Stimulated activated CD8-positive, alpha-beta memory T cell treated with anti-CD3 and anti-CD28 coated beads, Interleukin-12 subunit alpha, Interleukin-12 subunit beta, amount 100 ng/mL, for 1 hour (primary cell): ENCODE data around the gene NAV2.

Experiments used
- DNase-seq: peaks from one replicate; pipeline ENCODE4 v3.0.0-alpha.2; 2020; ENCODE audit warnings: low read depth

The NAV2 gene

GRCh38 chr11:19836666-19837065 lies 124.0 kb downstream of the NAV2 start:
- no peak for DNase-seq

GRCh38 chr11:19838994-19839768 lies 126.5 kb downstream of the NAV2 start:
- no peak for DNase-seq

DNA sequence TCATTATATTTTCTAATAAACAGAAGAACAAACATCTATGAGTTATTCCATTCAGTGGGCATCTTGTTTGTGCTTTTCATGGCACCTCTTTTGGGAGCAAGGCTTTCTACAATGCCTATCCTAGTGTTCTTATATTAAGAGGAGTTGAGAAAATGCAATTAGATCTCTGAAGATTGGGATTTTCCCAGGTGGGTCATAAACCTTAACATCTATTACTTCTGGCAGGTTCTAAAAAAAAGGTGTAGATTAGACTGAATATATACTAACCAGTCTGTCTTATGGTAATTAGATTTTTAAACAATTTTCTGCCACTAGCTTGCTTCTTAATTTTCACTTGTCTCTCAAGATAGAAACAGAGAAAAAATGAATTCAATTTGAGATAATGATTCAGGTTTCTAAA lies 128.3 kb downstream of the NAV2 start:
- no peak for DNase-seq

DNA sequence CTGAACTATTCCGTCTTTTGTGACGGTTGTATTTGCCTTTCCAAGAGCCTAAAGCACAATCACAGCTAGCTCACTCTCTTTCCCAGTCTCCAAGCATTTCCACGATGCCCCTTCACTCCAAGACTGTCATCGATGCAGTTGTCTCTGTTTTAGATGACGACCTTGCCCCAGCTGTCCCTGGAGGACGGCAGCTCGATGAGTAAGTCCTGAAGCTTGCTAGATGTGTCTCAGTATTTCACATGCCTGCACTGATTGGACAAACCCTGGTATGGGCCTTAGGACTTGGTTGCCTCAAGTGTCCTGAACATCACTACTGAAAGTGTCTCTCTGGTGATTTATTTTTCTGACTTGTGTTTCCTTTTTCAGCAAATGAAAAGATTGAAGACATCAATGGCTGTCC lies 129.9 kb downstream of the NAV2 start:
- no peak for DNase-seq

GRCh38 chr11:19843079-19843478 lies 130.4 kb downstream of the NAV2 start:
- DNase-seq, result no peak

DNA sequence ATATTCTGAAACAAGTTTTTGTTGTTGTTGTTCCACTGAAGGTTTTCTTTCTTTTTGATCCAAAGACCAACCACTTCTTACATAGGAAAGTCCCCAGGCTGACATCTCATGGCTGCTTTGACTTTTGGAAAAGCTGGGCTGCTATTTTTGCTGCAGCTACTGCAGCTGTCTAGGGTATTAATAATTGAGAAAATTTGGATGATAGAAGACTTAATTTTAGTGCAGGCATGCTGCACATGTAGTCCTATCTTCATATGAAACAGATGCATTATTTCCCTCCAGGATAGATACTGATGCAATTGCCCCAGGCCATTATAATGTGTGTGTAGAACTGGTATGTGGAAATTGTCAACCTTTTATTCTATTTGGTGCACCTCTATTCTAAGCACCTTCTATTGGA lies 131.4 kb downstream of the NAV2 start:
- DNase-seq, result no peak

DNA sequence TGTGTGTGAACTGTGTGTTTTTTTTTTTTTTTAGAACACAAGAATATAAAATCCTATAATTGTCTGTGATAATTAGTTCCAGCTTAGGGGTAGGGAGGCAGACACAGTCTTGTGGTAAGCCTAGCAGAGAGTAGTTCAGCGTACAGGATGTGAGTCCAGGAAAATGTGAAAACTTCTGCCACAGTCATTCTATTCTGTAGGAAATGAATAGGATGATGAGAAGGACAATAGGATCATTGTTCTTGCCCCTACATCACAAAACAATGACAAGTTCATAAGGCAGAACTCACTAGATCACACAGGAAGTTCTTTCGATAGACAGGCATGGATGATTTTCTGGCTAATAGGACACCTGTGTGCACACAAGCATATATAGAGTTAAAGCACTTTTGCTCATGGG lies 132.2 kb downstream of the NAV2 start:
- DNase-seq, result no peak

DNA sequence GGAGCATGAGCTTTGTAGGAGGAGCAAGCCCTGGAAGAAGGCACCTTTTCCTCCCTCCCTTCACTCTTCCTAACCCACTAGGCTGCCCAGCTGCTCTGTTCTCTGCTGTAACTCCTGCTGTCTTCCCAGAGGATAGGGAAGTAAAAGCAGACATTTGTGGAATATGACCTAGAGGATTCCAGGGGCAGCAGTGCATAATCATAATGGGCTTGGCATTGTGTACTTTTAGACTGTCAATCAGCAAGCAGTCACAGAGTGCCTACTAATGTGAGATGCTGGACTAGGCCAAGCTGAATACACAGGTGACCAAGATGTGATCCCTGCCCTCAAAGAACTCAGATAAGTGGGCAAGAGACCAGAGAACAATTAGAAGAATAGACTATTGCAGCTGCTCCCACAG lies 133.0 kb downstream of the NAV2 start:
- DNase-seq, result no peak

DNA sequence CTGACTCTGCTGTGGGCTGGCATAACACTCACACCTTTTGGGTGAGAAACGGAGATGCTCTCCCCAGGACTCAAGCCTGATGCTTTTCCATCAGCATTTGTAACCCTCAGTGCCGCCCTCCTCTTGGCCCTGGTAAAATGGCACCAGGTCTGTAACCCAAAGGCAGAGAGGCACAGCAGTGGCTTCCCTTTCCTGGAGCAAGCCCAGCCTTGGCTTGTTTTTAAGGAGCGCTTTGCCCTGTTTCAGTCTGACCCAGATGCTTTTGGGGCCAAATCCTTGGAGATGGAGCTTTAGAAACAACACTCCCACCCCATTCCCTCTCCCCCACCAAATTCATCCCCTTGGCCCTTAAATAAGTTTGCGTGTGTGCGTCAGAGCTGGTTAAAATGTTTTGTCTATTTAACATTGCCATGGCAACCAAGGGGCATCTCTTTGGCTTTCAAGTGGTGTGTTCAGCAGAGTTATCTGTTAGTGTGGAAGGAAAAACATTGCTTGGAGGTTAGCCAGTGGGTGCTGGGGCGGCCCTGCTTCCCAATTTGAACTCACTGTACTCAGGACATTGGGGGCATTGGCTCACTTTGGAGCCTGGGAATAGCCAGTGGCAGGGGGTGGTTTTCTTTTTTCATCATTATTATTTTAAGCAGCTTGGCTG lies 134.1 kb downstream of the NAV2 start:
- DNase-seq, result no peak

GRCh38 chr11:19848219-19848618 lies 135.6 kb downstream of the NAV2 start:
- DNase-seq, result no peak

- DNase-seq, result no peak
Measured at GRCh38 chr11:19849107-19849789, 136.6 kb downstream of the NAV2 start.

GRCh38 chr11:19849947-19850593 lies 137.4 kb downstream of the NAV2 start:
- no peak for DNase-seq

GRCh38 chr11:19852288-19852687 lies 139.7 kb downstream of the NAV2 start:
- no peak for DNase-seq

GRCh38 chr11:19853016-19853415 lies 140.4 kb downstream of the NAV2 start:
- DNase-seq, result no peak

DNA sequence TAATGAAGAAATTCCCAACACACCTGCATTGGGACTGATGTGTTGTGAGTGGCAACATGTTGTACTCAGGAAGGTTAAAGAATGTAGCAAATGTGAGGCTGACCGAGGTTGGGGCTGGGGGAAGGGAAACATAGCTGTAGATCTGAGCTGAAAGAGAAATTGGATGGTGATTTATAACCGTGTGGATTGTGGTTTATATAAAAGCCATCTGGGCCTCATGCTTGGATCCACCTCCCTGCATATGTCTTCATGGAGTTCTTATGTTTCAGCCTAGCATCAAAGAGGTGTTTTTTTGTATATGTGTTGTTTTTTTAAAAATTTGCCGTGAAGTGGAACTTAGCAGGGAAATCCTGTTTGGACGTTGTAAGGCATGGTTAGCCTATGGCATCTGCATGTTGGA lies 141.3 kb downstream of the NAV2 start:
- no peak for DNase-seq

- DNase-seq, result no peak
Measured at GRCh38 chr11:19861171-19861570, 148.5 kb downstream of the NAV2 start.

- DNase-seq, result no peak
Measured at GRCh38 chr11:19862091-19862490, 149.5 kb downstream of the NAV2 start.

GRCh38 chr11:19864141-19865140 lies 151.8 kb downstream of the NAV2 start:
- DNase-seq, result no peak

DNA sequence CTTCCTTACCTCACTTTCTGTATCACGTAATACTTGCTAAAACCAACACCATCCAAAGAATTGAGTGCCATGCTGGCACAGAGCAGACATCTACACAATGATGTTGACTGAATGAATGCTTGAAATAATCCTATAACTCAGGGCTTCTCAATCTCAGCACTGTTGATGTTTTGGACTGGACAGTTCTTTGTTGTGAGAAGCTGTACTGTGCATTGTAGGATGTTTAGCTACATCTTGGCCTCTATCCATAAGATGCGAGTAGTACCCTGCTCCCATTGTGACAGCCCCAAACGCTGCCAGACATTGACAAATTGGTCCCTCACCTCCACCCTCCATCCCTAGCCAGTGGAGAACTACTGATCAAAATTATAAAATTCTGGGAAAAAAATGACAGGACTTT lies 153.4 kb downstream of the NAV2 start:
- no peak for DNase-seq

DNA sequence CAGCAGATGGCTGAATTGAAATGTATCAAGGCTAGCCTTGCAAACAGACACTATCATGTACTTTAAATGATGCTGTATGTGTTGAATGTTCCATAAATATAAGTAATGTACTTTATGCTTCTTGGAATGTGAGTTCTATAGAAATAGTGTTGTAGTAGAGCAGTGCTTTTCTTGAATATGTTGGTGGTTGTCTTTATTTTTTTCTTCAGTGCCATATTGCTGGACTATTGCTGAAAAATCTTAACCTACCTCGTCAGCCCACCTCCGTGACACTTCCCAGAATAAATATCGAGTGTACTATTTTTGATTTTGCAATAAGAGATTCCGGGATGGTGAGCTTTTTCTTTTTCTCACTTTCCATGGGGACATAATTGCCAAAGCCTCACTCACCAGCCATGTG lies 153.9 kb downstream of the NAV2 start:
- DNase-seq, result no peak

- no peak for DNase-seq
Measured at GRCh38 chr11:19867064-19867463, 154.4 kb downstream of the NAV2 start.
